Stimulated activated CD8-positive, alpha-beta memory T cell treated with anti-CD3 and anti-CD28 coated beads, Interleukin-15, amount 100 ng/mL, for 1 hour (primary cell): Measurements from ENCODE around the gene MAPK7.
A peak's percentile ranks its signal among the peaks of the same experiment; 100 is the strongest.

Experiments used
- DNase-seq: peaks from one replicate; pipeline ENCODE4 v3.0.0-alpha.2; 2020; ENCODE audit warnings: low read depth

The MAPK7 gene

GRCh38 chr17:19363460-19364035, 14.8 kb upstream of the MAPK7 start:
- DNase-seq = no peak

GRCh38 chr17:19364699-19365498, 13.4 kb upstream of the MAPK7 start:
- no peak for DNase-seq

- no peak for DNase-seq
Observed at GRCh38 chr17:19365499-19365817, 12.8 kb upstream of the MAPK7 start.

GRCh38 chr17:19365833-19366636, 12.3 kb upstream of the MAPK7 start:
- DNase-seq = no peak

- DNase-seq = no peak
Observed at GRCh38 chr17:19366637-19366972, 11.7 kb upstream of the MAPK7 start.

- no peak for DNase-seq
Observed at GRCh38 chr17:19368229-19368628, 10.1 kb upstream of the MAPK7 start.

GRCh38 chr17:19369107-19369778, 9.1 kb upstream of the MAPK7 start:
- no peak for DNase-seq

- DNase-seq = no peak
Observed at GRCh38 chr17:19369846-19370492, 8.3 kb upstream of the MAPK7 start.

- no peak for DNase-seq
Observed at GRCh38 chr17:19370493-19370960, 7.8 kb upstream of the MAPK7 start.

GRCh38 chr17:19371259-19372010, 6.9 kb upstream of the MAPK7 start:
- no peak for DNase-seq

GRCh38 chr17:19372011-19372370, 6.3 kb upstream of the MAPK7 start:
- no peak for DNase-seq

- DNase-seq = no peak
Observed at GRCh38 chr17:19372439-19372838, 5.9 kb upstream of the MAPK7 start.

GRCh38 chr17:19372866-19373504, 5.3 kb upstream of the MAPK7 start:
- DNase-seq = no peak

- DNase-seq = no peak
Observed at GRCh38 chr17:19374136-19374535, 4.2 kb upstream of the MAPK7 start.

- no peak for DNase-seq
Observed at GRCh38 chr17:19375732-19376131, 2.6 kb upstream of the MAPK7 start.

- no peak for DNase-seq
Observed at GRCh38 chr17:19376811-19377210, 1.5 kb upstream of the MAPK7 start.

- peak; percentile 77 for DNase-seq
Observed at GRCh38 chr17:19377602-19378415, 489 bp upstream of the MAPK7 start.

GRCh38 chr17:19379361-19380065, 1.2 kb downstream of the MAPK7 start:
- no peak for DNase-seq
